Thyroid gland (tissue), 4 donors: ENCODE data around the gene IL34.

Experiments used
- POLR2A ChIP-seq, 2 donors: fragments of 450-650 bp; IDR thresholded peaks; one replicate each; pipeline ENCODE4 v1.6.1; 2017; ENCODE audit warnings: antibody characterized with exemption in 2 of 2, mild to moderate bottlenecking in 2 of 2, moderate library complexity in 1 of 2
- TF ChIP-seq, protein P1 (sequence below), 6 experiments: fragments of 200-600 bp in 3 of 6; fragments of 450-650 bp in 3 of 6; sonication (generic) in 3 of 6; IDR thresholded peaks; one replicate each; pipeline ENCODE4 v1.5.1; 2016 to 2019; ENCODE audit warnings: antibody characterized with exemption in 6 of 6, mild to moderate bottlenecking in 2 of 6, inconsistent platforms in 1 of 6, moderate library complexity in 1 of 6

DNA sequence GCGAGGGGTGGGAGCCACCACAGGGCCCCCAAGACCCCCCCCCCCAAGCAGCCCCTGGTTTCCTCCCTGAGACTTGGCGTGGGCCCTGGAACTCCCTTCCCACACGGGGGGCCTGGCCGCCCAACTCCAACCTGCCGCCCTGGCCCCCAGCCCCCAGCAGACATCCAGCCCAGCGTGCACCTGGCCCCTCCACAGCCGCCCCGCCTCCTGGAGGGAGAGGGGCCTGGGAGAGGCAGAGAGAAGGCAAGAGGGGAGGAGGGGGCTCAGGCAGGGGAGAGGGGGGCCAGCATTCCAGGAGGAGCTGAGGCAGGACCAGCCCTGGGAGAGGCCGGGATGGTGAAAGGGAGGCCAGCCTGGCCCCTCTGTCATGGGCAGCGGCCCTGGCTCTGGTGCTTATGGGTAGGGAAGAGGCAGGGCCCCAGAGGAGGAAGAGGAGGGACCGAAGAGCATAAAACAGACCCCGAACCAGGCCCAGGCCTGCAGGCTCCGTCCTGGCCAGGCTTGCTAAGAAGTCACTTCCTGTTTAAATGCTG, 16.7 kb downstream of the IL34 start:
- TF ChIP-seq, protein P1, sequence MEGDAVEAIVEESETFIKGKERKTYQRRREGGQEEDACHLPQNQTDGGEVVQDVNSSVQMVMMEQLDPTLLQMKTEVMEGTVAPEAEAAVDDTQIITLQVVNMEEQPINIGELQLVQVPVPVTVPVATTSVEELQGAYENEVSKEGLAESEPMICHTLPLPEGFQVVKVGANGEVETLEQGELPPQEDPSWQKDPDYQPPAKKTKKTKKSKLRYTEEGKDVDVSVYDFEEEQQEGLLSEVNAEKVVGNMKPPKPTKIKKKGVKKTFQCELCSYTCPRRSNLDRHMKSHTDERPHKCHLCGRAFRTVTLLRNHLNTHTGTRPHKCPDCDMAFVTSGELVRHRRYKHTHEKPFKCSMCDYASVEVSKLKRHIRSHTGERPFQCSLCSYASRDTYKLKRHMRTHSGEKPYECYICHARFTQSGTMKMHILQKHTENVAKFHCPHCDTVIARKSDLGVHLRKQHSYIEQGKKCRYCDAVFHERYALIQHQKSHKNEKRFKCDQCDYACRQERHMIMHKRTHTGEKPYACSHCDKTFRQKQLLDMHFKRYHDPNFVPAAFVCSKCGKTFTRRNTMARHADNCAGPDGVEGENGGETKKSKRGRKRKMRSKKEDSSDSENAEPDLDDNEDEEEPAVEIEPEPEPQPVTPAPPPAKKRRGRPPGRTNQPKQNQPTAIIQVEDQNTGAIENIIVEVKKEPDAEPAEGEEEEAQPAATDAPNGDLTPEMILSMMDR (IDR thresholded peaks at IDR 0.05) = no peak
- TF ChIP-seq POLR2A (IDR thresholded peaks at IDR 0.05) = no peak
